Smooth muscle cell (in vitro differentiated cells): ENCODE data around the gene PBX1. TPM values are rescaled to one million over a fixed set of nuclear protein-coding genes. Genes with fewer than 3 reads are reported as not detected.

Experiments
- DNase-seq: peaks from one replicate; lab custom pipeline; 2025; ENCODE audit not compliant: unreplicated experiment; lab: John Stamatoyannopoulos, UW
- H2AFZ ChIP-seq: fragments of 200-600 bp; sonication (generic); 2 replicates; pipeline ENCODE4 v1.6.0; 2016; ENCODE audit warnings: antibody characterized with exemption, low read depth, mild to moderate bottlenecking
- H3F3A ChIP-seq: fragments of 200-600 bp; sonication (generic); 2 replicates; pipeline ENCODE4 v1.6.0; 2017; ENCODE audit warnings: antibody characterized with exemption, low read depth
- H3K27ac ChIP-seq: fragments of 200-600 bp; sonication (generic); 2 replicates; pipeline ENCODE4 v1.5.1; 2016; ENCODE audit warnings: low read depth, mild to moderate bottlenecking
- H3K27me3 ChIP-seq: fragments of 200-600 bp; sonication (generic); 2 replicates; pipeline ENCODE4 v1.6.1; 2016; ENCODE audit warnings: low read depth, mild to moderate bottlenecking
- H3K36me3 ChIP-seq: fragments of 200-600 bp; sonication (generic); 2 replicates; pipeline ENCODE4 v1.5.1; 2016; ENCODE audit warnings: low read depth
- H3K4me1 ChIP-seq: fragments of 200-600 bp; sonication (generic); 2 replicates; pipeline ENCODE4 v1.5.1; 2016; ENCODE audit warnings: low read depth
- H3K4me2 ChIP-seq: fragments of 200-600 bp; sonication (generic); 2 replicates; pipeline ENCODE4 v1.6.0; 2016; ENCODE audit warnings: mild to moderate bottlenecking
- H3K4me3 ChIP-seq: fragments of 200-600 bp; sonication (generic); 2 replicates; pipeline ENCODE4 v1.5.1; 2016; ENCODE audit warnings: mild to moderate bottlenecking
- H3K79me2 ChIP-seq: fragments of 200-600 bp; sonication (generic); 2 replicates; pipeline ENCODE4 v1.6.0; 2016; ENCODE audit warnings: low read depth, mild to moderate bottlenecking
- H3K9ac ChIP-seq: fragments of 200-600 bp; sonication (generic); 2 replicates; pipeline ENCODE4 v1.6.0; 2016; ENCODE audit warnings: low read depth
- H3K9me3 ChIP-seq: fragments of 200-600 bp; sonication (generic); replicated peaks from 2 replicates; pipeline ENCODE4 v1.5.1; 2016; ENCODE audit warnings: low read depth
- H4K20me1 ChIP-seq: fragments of 200-600 bp; sonication (generic); 2 replicates; pipeline ENCODE4 v1.6.0; 2016; ENCODE audit warnings: low read depth
- WGBS: methylation state at CpG from one replicate; pipeline ENCODE4 v1.1.7; 2016; ENCODE audit warnings: low lambda C conversion rate; 5-methylcytosine and 5-hydroxymethylcytosine counted together
- polyA plus RNA-seq: library from polyadenylated mRNA; unstranded; fragments of >200 nt; fragmentation: Nextera tagmentation; extraction: Ambion mirVana; gene quantifications from 2 replicates; pipeline ENCODE4 v1.2.1, GENCODE V29; 2016
- total RNA-seq: library from RNA; depleted of rRNA; stranded (reverse); fragments of >200 nt; gene quantifications from 2 replicates; pipeline ENCODE4 v1.2.3, GENCODE V29; 2014
- TF ChIP-seq, protein P1 (sequence below): fragments of 200-600 bp; sonication (generic); IDR thresholded peaks from 2 replicates; pipeline ENCODE4 v1.5.1; 2017; ENCODE audit warnings: borderline replicate concordance, mild to moderate bottlenecking, antibody characterized with exemption; ENCODE audit not compliant: insufficient read depth, poor library complexity, severe bottlenecking

PBX1 gene
- total and polyA plus RNA-seq, 2 experiments from 2014 or later = 8.1 to 70.8 TPM

DNA sequence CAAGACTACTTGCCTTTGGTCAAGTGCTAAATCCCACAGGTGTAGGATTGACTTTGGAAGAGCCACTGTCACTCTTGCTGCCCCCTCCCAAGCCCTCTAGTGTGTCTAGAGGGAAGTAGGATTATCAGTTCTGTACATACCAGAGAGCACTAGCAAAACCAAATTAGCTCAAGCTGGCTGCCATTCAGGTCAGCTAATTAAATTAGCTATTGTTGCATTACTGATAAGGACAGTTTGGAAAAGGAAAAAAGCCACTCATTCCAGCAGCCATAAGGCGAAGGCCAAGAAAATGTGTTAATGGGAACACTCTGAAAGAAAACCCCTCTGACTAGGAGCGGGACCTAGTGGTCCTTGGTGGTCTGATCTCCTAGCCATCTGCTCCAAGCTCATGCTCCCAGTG lies 321.7 kb downstream of the PBX1 start:
- Histone ChIP-seq H3K79me2 (no peaks in the 10 kb centered on the region), H3K9me3 (no peaks in the 10 kb centered on the region), H2AFZ (no peak overlapping the region), H3K4me2 (no peak overlapping the region), H3K4me1 (no peaks in the 10 kb centered on the region), H3K4me3 (no peak overlapping the region), H3K27ac (no peak overlapping the region), H3F3A (no peaks in the 10 kb centered on the region), H3K9ac (no peak overlapping the region), H4K20me1 (no peaks in the 10 kb centered on the region), H3K27me3 (no peaks in the 10 kb centered on the region), H3K36me3 (no peaks in the 10 kb centered on the region)
- TF ChIP-seq, protein P1, sequence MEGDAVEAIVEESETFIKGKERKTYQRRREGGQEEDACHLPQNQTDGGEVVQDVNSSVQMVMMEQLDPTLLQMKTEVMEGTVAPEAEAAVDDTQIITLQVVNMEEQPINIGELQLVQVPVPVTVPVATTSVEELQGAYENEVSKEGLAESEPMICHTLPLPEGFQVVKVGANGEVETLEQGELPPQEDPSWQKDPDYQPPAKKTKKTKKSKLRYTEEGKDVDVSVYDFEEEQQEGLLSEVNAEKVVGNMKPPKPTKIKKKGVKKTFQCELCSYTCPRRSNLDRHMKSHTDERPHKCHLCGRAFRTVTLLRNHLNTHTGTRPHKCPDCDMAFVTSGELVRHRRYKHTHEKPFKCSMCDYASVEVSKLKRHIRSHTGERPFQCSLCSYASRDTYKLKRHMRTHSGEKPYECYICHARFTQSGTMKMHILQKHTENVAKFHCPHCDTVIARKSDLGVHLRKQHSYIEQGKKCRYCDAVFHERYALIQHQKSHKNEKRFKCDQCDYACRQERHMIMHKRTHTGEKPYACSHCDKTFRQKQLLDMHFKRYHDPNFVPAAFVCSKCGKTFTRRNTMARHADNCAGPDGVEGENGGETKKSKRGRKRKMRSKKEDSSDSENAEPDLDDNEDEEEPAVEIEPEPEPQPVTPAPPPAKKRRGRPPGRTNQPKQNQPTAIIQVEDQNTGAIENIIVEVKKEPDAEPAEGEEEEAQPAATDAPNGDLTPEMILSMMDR = no peak
- no peak for DNase-seq
- 94% methylated on average over 2 of the region's 2 CpGs for WGBS

DNA sequence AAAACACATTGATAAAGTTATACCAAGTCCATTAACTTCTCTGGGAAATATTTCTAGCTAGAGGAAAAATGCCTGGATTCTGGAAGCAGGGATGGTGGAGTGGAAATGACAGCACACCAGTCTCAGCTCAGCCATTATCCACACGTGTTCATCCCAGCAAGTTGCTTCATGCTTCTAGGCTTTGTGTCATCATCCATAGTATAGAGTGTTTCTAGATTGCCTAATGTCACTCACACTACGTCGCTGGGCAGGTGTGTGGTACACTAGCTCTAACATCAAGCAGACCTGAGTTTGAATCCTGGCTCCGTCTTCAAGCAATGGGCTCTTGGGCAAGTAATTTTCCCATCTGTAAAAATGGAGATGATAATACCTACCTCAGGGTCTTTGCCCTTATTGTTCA lies 326.3 kb downstream of the PBX1 start:
- no peaks in the 10 kb centered on the region for H3K27me3 ChIP-seq
- no peaks in the 10 kb centered on the region for H3F3A ChIP-seq
- no peak for DNase-seq
- WGBS = 90% methylated on average over 4 of the region's 4 CpGs
- H3K36me3 ChIP-seq = no peaks in the 10 kb centered on the region
- TF ChIP-seq, protein P1 = no peak
- H2AFZ ChIP-seq = no peak overlapping the region
- no peak overlapping the region for H3K4me2 ChIP-seq
- no peak overlapping the region for H3K4me3 ChIP-seq
- no peaks in the 10 kb centered on the region for H3K9me3 ChIP-seq
- no peaks in the 10 kb centered on the region for H3K4me1 ChIP-seq
- no peak overlapping the region for H3K9ac ChIP-seq
- H4K20me1 ChIP-seq = no peaks in the 10 kb centered on the region
- H3K27ac ChIP-seq = no peak overlapping the region
- H3K79me2 ChIP-seq = no peaks in the 10 kb centered on the region

GRCh38 chr1:164886101-164886500 lies 327.1 kb downstream of the PBX1 start:
- no peak overlapping the region for H3K27ac ChIP-seq
- H3K27me3 ChIP-seq = no peaks in the 10 kb centered on the region
- no peak overlapping the region for H3K4me3 ChIP-seq
- H4K20me1 ChIP-seq = no peaks in the 10 kb centered on the region
- no peaks in the 10 kb centered on the region for H3F3A ChIP-seq
- DNase-seq = no peak
- H3K9me3 ChIP-seq = no peaks in the 10 kb centered on the region
- H3K4me1 ChIP-seq = no peaks in the 10 kb centered on the region
- no peaks in the 10 kb centered on the region for H3K36me3 ChIP-seq
- TF ChIP-seq, protein P1 = no peak
- no peak overlapping the region for H3K9ac ChIP-seq
- H2AFZ ChIP-seq = no peak overlapping the region
- WGBS = 96% methylated on average over 1 of the region's 1 CpG
- no peaks in the 10 kb centered on the region for H3K79me2 ChIP-seq
- no peak overlapping the region for H3K4me2 ChIP-seq

- Histone ChIP-seq H3K4me3 (no peak overlapping the region), H3K9ac (no peak overlapping the region), H3K27ac (no peak overlapping the region), H3K36me3 (no peaks in the 10 kb centered on the region), H3K9me3 (no peaks in the 10 kb centered on the region), H3K79me2 (no peaks in the 10 kb centered on the region), H3K4me2 (no peak overlapping the region), H3K27me3 (no peaks in the 10 kb centered on the region), H2AFZ (no peak overlapping the region), H4K20me1 (no peaks in the 10 kb centered on the region), H3F3A (no peaks in the 10 kb centered on the region), H3K4me1 (no peaks in the 10 kb centered on the region)
- TF ChIP-seq, protein P1 = no peak
- DNase-seq = no peak
Measured at GRCh38 chr1:164891615-164892014, 332.6 kb downstream of the PBX1 start.
